AG08396 (cell line): ENCODE results near the gene CAPNS1.

Experiments
- DNase-seq: peaks from one replicate; pipeline ENCODE4 v3.0.0; 2012; ENCODE audit warnings: low spot score, mixed read lengths

CAPNS1 gene

GRCh38 chr19:36139473-36140303 lies at the start of gene CAPNS1:
CAPNS1 (plus strand) TSS chr19:36140066; CDS start chr19:36141012, 946 bp downstream.
- DNase-seq: peak; percentile 98

GRCh38 chr19:36090910-36091695 lies 48.8 kb upstream of the CAPNS1 start:
- DNase-seq: no peak

- DNase-seq: no peak
Measured at GRCh38 chr19:36092566-36092965, 47.3 kb upstream of the CAPNS1 start.

GRCh38 chr19:36093146-36093662 lies 46.7 kb upstream of the CAPNS1 start:
- DNase-seq: no peak

GRCh38 chr19:36093687-36094086 lies 46.2 kb upstream of the CAPNS1 start:
- no peak for DNase-seq

- DNase-seq: no peak
Measured at GRCh38 chr19:36097036-36097435, 42.8 kb upstream of the CAPNS1 start.

GRCh38 chr19:36099166-36099785 lies 40.6 kb upstream of the CAPNS1 start:
- DNase-seq: no peak

- DNase-seq: no peak
Measured at GRCh38 chr19:36100476-36100875, 39.4 kb upstream of the CAPNS1 start.

- no peak for DNase-seq
Measured at GRCh38 chr19:36101550-36102327, 38.1 kb upstream of the CAPNS1 start.

GRCh38 chr19:36103040-36103626 lies 36.7 kb upstream of the CAPNS1 start:
- DNase-seq: no peak

- DNase-seq: no peak
Measured at GRCh38 chr19:36103842-36104552, 35.9 kb upstream of the CAPNS1 start.

GRCh38 chr19:36106441-36106840 lies 33.4 kb upstream of the CAPNS1 start:
- no peak for DNase-seq

GRCh38 chr19:36106991-36107390 lies 32.9 kb upstream of the CAPNS1 start:
- no peak for DNase-seq

- DNase-seq: no peak
Measured at GRCh38 chr19:36108684-36109083, 31.2 kb upstream of the CAPNS1 start.

- no peak for DNase-seq
Measured at GRCh38 chr19:36110487-36111199, 29.2 kb upstream of the CAPNS1 start, which contains the start of gene OVOL3. OVOL3 (plus strand) TSS chr19:36111143; CDS start chr19:36111203, 60 bp downstream.

- DNase-seq: no peak
Measured at GRCh38 chr19:36111200-36111539, 28.7 kb upstream of the CAPNS1 start.

GRCh38 chr19:36112678-36113077 lies 27.2 kb upstream of the CAPNS1 start:
- DNase-seq: no peak

GRCh38 chr19:36113425-36113824 lies 26.4 kb upstream of the CAPNS1 start:
- DNase-seq: no peak

GRCh38 chr19:36113894-36114720 lies 25.8 kb upstream of the CAPNS1 start:
- DNase-seq: peak; percentile 50
